OCI-M1 (cell line): ENCODE results near the gene ZNF638.
A peak's percentile ranks its signal among the peaks of the same experiment; 100 is the strongest.
"Not testable (repeated sequence)": the region's sequence is repeated elsewhere in the genome, so short reads cannot be mapped to it uniquely, and the experiment has no call there.

Source experiments
- DNase-seq: peaks from one replicate; lab custom pipeline; 2025; lab: John Stamatoyannopoulos, UW

ZNF638 gene

DNA sequence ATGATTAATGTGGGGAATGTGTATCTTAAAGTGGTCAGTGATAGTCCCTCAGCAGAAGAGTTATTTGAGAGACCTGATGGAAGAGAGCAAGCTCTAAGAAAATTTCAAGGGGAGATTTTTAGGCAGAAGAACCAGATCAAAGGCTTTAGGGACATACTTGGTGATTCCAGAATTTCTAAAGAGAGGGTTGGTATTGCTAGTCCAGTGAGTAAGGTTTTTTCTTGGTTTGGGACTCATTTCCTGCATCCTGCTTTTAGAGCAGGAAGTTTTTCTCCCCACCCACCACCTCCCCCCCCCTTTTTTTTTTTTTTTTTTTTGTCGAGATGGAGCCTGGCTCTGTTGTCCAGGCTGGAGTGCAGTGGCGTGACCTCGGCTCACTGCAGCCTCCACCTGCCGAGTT lies 79.1 kb downstream of the ZNF638 start:
- no peak for DNase-seq

DNA sequence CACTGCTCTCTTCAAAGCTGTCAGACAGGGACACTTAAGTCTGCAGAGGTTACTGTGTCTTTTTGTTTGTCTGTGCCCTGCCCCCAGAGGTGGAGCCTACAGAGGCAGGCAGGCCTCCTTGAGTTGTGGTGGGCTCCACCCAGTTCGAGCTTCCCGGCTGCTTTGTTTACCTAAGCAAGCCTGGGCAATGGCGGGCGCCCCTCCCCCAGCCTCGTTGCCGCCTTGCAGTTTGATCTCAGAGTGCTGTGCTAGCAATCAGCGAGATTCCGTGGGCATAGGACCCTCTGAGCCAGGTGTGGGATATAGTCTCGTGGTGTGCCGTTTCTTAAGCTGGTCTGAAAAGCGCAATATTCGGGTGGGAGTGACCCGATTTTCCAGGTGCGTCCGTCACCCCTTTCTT lies 85.3 kb downstream of the ZNF638 start:
- not testable (repeated sequence) for DNase-seq

DNA sequence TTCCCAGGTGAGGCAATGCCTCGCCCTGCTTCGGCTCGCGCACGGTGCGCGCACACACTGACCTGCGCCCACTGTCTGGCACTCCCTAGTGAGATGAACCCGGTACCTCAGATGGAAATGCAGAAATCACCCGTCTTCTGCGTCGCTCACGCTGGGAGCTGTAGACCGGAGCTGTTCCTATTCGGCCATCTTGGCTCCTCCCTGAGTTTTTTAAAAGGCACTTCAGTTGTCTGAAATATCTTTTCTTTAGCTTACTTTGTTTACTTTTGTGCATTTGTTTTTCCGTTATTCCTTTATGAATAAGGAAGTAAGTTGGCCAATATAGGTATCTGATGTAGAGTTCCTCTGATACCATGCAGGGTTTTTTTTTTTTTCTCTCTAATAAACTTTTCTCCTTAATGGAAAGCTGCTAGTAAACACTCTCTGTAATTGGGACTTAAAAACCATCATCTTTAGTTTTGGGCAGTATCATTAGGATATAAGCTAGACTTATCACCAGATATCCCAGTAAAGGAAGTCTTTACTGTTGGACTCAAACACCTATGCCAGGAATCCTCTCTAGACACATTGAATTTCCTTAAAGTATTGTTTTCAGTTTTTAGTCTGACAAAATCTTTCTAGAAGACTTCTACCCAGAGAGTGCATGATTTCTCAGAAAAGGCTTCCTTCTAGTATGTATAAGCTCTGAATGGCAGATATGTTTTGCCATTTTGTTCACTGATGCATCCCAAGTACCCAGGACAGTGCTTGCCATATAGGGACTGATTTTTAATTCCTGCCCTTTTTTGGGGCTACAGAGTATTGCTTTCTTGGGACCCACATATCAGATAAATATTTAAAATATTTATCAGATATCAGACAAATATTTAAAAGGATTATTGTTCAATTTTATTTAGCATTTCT lies 86.0 kb downstream of the ZNF638 start:
- peak; percentile 57 for DNase-seq

DNA sequence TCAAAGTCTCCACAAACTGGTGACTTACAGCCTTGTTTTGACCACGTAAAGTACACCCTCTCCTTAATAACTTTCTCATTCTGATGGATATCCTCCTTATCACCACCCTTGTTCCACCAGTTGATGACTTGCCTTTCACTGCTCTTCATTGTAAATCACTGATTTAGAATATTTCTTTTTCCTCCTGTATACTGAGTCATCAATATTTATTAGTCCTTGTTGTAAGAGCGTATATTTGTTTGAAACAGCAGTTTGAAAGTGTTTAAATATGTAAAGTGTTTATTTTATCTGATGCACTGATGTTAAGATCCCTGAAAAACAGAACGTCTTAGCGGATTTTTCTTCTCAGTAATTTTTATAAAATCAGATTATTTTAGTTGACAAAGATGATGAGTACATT lies 87.6 kb downstream of the ZNF638 start:
- peak; percentile 1 for DNase-seq

DNA sequence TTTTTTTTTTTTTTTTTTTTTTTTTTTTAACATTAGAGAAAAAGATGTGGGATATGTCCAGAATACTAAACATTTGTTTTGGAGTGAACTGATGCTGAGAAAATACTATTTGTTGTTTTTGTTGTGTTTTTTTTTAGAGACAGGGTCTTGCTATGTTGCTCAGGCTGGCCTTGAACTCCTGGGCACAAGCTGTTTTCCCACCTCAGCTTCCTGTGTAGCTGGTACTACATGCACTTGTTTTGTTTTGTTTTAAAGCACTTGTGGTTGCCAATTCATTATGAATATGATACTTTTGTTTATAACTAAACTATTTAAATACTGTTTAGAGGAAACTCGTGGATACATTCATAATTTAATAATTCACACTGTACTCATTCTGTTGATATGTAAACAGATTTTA lies 88.4 kb downstream of the ZNF638 start:
- DNase-seq = no peak

DNA sequence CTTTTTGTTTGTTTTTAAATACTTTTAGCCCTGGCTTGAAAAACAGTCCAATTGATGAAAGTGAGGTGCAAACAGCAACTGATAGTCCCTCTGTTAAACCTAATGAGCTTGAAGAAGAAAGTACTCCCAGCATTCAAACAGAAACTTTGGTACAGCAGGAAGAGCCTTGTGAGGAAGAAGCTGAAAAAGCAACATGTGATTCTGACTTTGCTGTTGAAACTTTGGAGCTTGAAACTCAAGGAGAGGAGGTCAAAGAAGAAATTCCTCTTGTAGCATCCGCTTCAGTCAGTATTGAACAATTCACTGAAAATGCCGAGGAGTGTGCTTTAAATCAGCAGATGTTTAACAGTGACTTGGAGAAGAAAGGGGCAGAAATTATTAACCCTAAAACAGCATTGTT lies 91.2 kb downstream of the ZNF638 start:
- DNase-seq = no peak

DNA sequence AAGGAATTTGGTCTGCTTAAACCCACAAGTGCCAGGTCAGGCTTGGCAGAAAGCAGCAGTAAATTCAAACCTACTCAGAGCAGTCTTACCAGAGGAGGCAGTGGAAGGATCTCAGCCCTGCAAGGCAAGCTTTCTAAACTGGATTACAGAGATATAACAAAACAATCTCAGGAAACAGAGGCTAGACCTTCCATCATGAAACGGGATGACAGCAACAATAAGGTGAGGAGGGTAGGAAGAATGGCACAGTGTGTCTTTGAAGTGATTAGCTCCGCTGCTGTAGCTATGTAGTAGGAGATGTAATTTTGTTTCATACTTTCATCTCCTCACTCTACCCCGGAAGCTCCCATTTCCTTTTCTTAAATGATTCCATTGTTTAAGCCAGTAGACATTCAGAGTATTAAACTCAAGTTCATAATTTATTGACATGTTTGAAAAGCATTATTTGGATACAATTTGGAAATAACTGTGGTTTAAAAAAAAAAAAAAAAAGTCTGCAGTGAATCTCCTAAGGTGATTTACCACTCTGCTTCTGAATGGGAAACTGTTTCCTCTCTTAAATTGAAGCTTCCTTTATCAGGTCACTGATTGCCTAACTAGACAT lies 92.3 kb downstream of the ZNF638 start:
- no peak for DNase-seq

DNA sequence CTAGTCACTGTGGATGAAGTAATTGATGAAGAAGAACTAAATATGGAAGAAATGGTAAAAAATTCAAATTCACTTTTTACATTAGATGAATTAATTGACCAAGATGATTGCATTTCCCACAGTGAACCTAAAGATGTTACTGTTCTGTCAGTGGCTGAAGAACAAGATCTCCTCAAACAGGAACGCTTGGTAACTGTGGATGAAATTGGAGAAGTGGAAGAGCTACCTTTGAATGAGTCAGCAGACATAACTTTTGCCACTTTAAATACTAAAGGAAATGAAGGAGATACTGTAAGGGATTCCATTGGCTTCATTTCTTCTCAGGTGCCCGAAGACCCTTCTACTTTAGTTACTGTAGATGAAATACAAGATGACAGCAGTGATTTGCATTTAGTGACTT lies 95.1 kb downstream of the ZNF638 start:
- no peak for DNase-seq

DNA sequence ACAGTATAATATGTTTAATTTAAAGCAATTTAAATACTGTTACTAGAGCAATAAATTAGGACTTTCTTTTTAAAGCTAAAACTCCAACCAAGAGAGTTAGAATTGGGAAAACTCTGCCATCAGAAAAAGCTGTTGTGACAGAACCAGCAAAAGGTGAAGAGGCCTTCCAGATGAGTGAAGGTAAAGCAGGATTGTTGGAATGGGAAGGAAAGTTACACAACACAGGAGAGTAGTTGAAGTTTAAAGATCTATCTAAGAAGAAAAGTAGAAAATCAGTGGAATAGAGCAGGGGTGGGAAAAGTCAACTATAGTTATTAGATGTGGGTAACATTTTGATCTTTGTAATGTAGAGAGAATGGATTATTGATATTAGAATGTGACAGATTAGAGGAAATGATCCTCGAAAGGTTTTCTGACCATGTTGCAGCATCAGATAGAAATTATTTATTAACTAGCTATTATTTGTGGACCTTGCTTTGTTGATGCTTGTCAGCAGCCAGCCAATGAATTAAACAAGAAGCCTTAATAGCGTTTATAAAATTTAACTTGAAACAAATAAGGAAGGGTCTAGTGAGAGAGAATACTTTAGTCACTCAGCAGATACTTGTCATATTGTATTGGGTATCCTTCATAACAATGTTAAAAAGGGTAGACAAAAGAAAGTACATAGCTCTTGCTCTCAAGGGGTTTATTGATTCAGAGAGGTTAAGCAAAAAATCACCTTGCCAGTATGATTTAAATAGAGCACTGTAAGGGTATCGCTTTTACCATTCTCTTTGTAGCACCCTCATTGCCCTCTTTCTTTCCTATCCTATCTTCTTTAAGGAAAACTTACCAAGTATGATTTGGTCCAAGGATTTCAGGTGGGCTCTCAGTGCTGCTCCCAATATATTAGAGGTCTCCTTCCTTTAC lies 97.1 kb downstream of the ZNF638 start:
- no peak for DNase-seq

DNA sequence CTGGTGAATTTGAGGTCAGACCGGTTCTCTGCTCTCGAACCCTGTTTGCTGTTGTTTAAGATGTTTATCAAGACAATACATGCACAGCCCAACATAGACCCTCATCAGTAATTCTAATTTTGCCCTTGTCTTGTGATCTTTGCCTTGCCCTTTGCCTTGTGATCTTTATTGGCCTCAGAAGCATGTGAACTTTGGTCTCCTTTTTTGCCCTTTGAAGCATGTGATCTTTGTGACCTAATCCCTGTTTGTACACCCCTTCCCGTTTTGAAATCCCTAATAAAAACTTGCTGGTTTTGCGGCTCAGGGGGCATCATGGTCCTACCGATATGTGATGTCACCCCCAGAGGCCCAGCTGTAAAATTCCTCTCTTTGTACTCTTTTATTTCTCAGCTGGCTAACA lies 113.6 kb downstream of the ZNF638 start:
- not testable (repeated sequence) for DNase-seq

DNA sequence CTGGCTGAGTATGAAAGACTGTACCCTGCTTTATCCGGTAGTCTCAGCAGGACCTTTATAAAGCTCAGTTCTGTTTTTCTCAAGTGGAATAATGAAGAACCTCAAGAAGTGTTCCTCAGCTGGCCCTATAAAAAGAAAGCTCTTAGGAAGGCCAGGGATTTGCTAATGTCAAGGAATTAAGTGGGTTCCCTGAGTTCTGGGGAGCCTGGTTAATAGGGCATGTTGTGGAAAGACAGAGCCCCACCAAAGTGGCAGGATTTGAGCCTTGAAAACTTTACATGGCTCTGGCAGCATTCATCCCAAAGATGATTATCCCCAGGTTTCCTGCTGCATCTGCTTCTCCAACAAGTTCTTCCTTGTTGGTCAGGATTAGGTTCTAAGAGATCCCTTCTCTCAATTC lies 114.9 kb downstream of the ZNF638 start:
- DNase-seq = no peak

DNA sequence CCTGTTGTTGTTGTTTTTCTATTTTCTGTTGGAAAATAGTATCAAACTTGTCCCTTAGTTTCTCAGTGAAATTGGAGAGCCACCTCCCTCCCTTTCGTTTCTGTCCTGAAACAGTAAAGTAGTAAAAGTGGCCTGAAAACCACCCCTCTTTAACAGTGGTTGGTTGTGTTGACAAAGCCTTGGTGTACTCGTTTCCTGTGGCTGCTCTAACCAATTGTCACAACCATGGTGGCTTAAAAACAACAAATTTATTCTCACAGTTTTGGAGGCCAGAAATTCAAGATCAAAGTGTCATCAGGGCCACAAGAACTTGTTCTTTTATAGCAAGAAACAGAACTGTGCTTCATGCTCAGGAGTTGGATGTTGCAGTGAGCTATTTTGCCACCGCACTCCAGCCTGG lies 117.8 kb downstream of the ZNF638 start:
- no peak for DNase-seq

DNA sequence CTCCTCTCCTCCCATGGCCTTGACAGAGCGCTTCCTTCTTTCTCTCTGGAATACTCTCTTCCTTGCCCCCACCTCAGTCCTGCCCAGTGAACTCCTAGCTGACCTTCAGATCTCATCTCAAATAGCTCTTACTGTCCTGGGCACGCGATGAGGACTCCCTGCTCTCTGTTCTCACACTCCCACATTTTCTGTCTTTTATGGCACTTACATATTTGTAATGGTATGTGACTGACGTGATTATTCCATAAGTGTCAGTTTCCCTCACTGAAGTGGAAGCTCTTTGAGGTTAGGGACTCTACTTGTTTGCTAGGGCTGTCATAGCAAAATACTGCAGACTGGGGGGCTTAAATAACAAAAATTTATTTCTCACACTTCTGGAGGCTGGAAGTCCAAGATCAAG lies 120.1 kb downstream of the ZNF638 start:
- no peak for DNase-seq

DNA sequence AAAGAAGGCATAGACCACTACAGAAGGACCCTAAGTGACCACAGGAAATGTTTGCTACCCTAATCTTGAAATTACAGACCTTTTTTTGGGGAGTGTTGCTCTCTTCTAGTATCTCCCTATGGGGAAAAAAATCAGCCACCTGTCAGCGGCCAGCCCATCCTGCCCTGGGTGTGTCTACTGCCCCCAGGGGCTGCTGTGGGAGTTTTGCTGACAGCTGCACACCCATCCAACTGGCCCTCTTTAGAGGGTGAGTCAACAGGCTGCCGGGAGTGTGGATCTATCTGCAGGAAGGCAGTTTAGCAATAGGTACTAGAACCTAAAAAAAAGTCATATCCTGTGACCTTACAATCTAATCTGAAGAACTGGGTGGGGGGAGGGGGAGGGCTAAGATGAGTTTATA lies 121.0 kb downstream of the ZNF638 start:
- DNase-seq = peak; percentile 70

DNA sequence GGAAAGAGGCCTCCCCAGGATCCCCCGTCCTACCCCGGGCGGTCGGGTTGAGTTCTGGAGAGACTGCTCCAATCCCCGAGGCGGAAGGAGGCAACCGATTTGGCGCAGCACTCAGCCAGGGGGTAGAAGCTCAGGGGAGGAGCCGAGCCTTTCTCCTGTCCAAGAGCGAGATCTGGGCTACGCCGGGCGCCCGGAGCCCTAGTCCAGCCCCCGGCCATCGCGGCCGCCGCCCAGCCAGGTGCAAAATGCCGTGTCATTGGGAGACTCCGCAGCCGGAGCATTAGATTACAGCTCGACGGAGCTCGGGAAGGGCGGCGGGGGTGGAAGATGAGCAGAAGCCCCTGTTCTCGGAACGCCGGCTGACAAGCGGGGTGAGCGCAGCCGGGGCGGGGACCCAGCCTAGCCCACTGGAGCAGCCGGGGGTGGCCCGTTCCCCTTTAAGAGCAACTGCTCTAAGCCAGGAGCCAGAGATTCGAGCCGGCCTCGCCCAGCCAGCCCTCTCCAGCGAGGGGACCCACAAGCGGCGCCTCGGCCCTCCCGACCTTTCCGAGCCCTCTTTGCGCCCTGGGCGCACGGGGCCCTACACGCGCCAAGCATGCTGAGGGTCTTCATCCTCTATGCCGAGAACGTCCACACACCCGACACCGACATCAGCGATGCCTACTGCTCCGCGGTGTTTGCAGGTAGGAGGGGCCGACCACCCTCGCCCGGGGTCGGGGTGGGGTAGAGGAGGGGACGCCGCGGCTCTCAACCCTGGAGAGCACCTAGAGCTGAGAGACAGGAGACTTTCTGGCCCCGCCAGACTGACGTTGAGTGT lies 122.0 kb downstream of the ZNF638 start, which contains the start of gene DYSF:
DYSF (plus strand) TSS at position 158 of the 817 bp plus-strand sequence.
- DNase-seq = peak; percentile 41

DNA sequence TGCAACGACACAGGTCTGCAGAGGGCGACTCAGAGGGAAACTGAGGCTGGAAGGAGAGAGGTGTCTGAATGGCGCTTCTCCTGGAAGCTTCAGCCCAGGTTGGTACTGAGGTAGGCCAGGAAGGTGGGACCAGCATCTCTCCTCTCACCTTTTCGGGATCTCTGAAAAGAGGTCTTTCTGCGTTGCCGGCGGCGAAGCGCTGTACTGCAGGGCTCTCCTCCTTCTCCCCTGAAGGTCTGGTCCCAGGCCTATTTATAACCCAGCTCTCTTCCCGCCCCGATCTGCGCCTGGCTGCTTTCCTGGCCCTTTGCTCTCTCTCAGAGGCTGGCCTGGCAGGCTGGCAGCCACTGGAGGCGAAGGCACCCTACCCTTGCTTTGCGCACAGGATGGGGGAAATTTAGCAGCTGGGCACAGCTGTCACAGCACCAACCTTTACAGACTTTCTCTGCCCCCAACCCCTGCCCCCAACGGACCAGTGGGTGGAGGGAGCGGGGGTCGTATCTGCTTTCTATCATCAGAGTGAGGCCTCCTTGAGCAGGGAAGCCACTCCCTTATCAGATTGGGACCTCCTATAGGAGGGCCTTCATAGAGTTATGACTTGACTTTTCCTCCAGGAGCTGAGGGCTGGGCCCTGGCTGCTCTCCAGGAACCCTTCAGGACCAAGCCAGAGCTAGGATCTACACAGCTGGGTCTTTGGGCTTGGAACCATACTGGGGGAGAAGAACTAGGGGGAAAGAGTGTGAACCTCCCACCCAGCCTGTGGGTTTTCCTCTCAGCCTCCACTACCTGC lies 122.8 kb downstream of the ZNF638 start:
- DNase-seq = no peak

DNA sequence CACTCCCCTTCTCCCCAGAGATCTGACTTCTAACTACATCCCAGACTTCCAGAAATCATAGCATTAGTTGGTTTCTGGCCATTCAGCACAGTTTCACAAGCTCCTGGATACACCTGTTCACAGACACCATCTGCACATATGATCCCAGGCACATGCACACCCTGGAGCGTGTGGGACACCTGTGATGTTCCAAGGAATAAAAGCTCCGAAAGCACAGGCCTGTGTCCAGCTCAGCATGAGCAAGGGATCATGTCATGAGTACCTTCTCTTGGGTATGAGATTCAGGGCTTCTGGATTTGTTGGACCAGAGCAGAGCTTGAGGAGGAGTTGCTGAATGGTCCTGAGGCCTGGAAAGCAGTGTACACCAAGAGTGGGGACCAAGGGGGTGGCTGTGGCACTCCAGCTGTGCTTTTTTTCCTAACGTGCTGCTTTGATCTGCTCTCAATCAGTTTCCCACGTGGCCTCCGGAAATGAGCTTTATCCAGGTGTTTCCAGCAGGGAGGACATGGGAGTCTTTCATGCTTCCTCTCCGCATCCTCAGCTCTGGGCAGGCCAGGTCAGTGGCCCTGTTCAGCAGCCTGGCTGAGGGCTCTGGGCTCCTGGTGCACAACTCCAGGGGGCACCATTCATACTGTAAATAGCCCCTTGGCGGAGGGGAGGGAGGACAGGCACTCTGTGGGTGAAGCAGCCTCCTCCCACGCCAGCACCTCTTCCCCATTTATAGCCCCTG lies 123.6 kb downstream of the ZNF638 start:
- no peak for DNase-seq

DNA sequence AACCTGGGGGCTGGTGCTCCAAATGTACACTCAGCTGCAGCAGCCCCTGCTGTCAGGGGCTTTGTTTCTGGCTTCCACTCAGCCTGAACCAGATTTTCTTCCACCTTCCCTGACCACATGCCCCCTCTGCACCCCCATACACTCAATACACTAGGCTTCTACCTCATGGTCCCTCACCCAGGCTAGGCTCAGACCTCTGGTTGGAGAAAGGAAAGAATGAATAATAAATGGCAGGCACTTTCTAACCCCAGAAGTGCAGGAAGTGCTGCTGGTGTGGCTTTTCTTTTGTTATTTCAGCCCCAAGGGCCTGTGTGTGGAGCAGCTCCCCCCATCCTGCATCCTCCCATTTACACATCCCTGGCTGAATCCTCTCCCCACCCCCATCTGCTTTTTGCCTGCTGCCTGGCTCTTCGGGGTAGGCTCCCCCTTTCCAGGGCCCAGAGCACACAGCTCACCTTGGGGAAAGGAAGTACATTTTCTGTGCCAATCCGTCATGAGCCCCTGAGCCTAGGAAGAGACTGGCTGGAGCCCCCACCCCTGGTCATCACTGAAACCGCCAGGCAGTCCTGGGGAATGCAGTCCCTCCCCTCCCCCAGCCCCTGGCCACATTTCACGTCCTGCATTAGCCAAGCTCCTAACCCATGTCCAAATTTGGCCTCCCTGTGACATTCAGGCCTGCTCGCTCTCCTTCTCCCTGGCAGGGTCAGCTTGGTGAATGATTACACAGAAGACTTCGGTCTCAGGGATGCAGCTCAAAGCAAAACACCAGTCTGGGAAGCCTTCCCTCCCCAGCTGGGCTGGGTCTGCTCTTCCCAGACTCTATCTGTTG lies 124.4 kb downstream of the ZNF638 start:
- DNase-seq = no peak

DNA sequence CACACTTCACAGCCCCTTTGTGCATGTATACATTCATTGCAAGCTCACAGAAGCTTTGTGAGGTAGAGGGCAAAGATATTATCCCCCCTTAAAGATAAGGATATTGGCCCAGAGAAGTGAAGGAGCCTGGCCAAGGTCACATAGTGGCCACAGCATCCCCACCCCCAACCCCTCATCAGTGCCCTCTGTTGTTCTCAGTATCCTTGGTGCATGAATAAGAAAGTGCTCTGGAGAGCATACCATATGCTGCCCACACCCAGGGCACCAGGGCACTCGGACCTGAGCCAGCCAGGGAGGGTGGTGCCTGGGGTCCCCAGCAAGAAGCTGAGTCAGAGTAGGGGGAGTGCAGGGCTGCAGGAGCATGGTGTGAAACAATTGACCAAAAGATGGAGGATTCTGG lies 125.0 kb downstream of the ZNF638 start:
- DNase-seq = no peak
